DND-41 (cell line): ENCODE results near the gene RGS6.

Experiments
- ATAC-seq: fragments of 200-7000 bp; cut with Tn5 transposase; 3 replicates; pipeline ENCODE4 v1.9.1; 2021; ENCODE audit warnings: low read depth; ENCODE audit not compliant: insufficient read depth
- DNase-seq: peaks from one replicate; pipeline ENCODE4 v3.0.0-alpha.2; 2020
- H2AFZ ChIP-seq: 2 replicates; pipeline ENCODE4 v1.6.0; 2012; ENCODE audit warnings: low read depth, low read length
- H3K27ac ChIP-seq: 2 replicates; pipeline ENCODE4 v1.5.1; 2012; ENCODE audit warnings: low read length, inconsistent platforms
- H3K27me3 ChIP-seq: fragments of 200-600 bp; sonication (generic); 2 replicates; pipeline ENCODE4 v1.6.0; 2012; ENCODE audit warnings: low read length, mild to moderate bottlenecking, inconsistent platforms; ENCODE audit not compliant: insufficient read depth, poor library complexity
- H3K36me3 ChIP-seq: 2 replicates; pipeline ENCODE4 v1.5.1; 2012; ENCODE audit warnings: low read length, inconsistent platforms; ENCODE audit not compliant: insufficient read depth
- H3K4me1 ChIP-seq: 2 replicates; pipeline ENCODE4 v1.5.1; 2012; ENCODE audit warnings: mild to moderate bottlenecking, low read length; ENCODE audit not compliant: insufficient read depth
- H3K4me2 ChIP-seq: 2 replicates; pipeline ENCODE4 v1.6.0; 2012; ENCODE audit warnings: mild to moderate bottlenecking, moderate library complexity, low read length, inconsistent platforms; ENCODE audit not compliant: insufficient read depth
- H3K4me3 ChIP-seq, 2 experiments: fragments of 200-600 bp in 1 of 2; shearing (Covaris generic) in 1 of 2; 2 replicates each; pipeline ENCODE4 v1.5.1; 2012 to 2016; ENCODE audit warnings: inconsistent platforms in 2 of 2, low read length in 2 of 2, mild to moderate bottlenecking in 2 of 2, low read depth in 1 of 2, moderate library complexity in 1 of 2
- H3K79me2 ChIP-seq: 2 replicates; pipeline ENCODE4 v1.6.0; 2012; ENCODE audit warnings: low read length, inconsistent platforms; ENCODE audit not compliant: insufficient read depth
- H3K9ac ChIP-seq: 2 replicates; pipeline ENCODE4 v1.6.0; 2012; ENCODE audit warnings: low read depth, mild to moderate bottlenecking, inconsistent platforms, low read length, moderate library complexity
- H3K9me3 ChIP-seq: 2 replicates; pipeline ENCODE4 v1.5.1; 2012; ENCODE audit warnings: low read length, moderate library complexity, mild to moderate bottlenecking, inconsistent platforms; ENCODE audit not compliant: insufficient read depth, severe bottlenecking
- H4K20me1 ChIP-seq: 2 replicates; pipeline ENCODE4 v1.6.0; 2012; ENCODE audit warnings: low read length; ENCODE audit not compliant: insufficient read depth
- EZH2 ChIP-seq: IDR thresholded peaks from 3 replicates; pipeline ENCODE4 v1.6.1; 2012; ENCODE audit warnings: borderline replicate concordance, low read depth, mild to moderate bottlenecking, moderate library complexity, low read length, inconsistent platforms; ENCODE audit not compliant: severe bottlenecking
- TF ChIP-seq, protein P1 (sequence below): IDR thresholded peaks from 2 replicates; pipeline ENCODE4 v1.5.1; 2012; ENCODE audit warnings: borderline replicate concordance, low read length, moderate library complexity, mild to moderate bottlenecking; ENCODE audit not compliant: poor library complexity, severe bottlenecking; ENCODE audit errors: extremely low read depth

The RGS6 gene

DNA sequence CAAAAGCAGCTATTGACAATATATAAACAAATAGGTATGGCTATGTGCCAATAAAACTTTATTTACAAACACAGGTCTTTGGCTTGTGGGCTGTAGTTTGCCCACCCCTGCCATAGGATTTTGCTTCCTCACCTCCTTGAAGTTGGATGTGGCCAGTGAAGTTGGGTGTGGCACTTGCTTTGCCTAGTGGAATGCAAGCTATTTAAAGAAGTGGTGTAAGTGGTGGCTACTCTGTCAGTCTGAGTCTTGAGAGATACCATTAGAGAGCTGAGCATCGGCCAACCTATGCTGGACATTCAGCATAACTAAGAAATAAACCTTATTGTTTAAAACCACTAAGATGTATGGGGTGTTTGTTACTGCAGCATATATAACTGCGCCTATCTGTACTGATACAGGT lies 321.3 kb downstream of the RGS6 start:
- H3K27ac ChIP-seq, result no peak overlapping the region
- no peaks in the 10 kb centered on the region for H3K4me1 ChIP-seq
- H3K9me3 ChIP-seq, result peaks cover 6% of the 10 kb centered on the region
- TF ChIP-seq, protein P1, sequence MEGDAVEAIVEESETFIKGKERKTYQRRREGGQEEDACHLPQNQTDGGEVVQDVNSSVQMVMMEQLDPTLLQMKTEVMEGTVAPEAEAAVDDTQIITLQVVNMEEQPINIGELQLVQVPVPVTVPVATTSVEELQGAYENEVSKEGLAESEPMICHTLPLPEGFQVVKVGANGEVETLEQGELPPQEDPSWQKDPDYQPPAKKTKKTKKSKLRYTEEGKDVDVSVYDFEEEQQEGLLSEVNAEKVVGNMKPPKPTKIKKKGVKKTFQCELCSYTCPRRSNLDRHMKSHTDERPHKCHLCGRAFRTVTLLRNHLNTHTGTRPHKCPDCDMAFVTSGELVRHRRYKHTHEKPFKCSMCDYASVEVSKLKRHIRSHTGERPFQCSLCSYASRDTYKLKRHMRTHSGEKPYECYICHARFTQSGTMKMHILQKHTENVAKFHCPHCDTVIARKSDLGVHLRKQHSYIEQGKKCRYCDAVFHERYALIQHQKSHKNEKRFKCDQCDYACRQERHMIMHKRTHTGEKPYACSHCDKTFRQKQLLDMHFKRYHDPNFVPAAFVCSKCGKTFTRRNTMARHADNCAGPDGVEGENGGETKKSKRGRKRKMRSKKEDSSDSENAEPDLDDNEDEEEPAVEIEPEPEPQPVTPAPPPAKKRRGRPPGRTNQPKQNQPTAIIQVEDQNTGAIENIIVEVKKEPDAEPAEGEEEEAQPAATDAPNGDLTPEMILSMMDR, result no peak
- no peak for TF ChIP-seq EZH2
- no peak for DNase-seq
- H3K36me3 ChIP-seq, result no peaks in the 10 kb centered on the region
- H3K9ac ChIP-seq, result no peak overlapping the region
- ATAC-seq, result no peak
- no peak overlapping the region for H3K4me2 ChIP-seq
- no peaks in the 10 kb centered on the region for H4K20me1 ChIP-seq
- H2AFZ ChIP-seq, result no peak overlapping the region
- no peak overlapping the region for H3K4me3 ChIP-seq
- no peaks in the 10 kb centered on the region for H3K27me3 ChIP-seq
- H3K79me2 ChIP-seq, result no peaks in the 10 kb centered on the region

DNA sequence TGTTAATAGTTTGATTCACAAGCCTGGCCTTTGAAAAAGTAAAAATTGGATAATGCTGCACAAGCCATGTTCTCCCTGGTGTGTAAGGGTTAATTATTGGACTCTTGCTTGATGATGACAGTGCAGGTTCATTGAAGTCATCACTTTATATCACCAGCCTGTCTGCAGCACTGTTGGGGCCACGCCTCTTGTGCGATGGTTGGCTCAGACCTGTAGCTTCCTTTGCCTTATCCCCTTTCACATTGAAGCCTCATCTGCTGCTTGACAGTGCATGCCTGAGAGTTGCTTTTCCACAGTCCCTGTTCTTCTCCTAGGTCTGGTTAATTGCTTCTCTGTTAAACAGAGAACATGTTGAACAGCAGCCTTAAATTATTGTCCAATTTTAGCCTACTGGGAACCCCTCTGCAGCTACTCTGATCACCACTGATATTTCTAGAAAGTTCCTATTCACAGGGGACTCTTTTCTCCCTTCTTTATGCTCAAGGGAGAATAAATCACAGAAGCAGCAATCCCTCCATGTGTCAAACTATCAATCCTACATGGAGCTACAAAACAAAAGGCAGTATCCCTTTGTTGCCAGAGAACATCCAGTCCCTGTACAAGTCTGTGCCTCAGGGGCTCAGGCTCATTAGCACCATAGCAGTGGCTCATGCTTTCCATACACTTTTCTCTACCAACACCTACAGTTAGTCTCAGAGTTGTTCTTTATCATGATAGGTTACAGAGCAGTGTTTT lies 322.1 kb downstream of the RGS6 start:
- Histone ChIP-seq H3K27ac (no peak overlapping the region), H3K9me3 (peaks cover 6% of the 10 kb centered on the region), H4K20me1 (no peaks in the 10 kb centered on the region), H3K79me2 (no peaks in the 10 kb centered on the region), H3K4me3 (no peak overlapping the region), H3K4me1 (no peaks in the 10 kb centered on the region), H3K9ac (no peak overlapping the region), H3K36me3 (no peaks in the 10 kb centered on the region), H3K27me3 (no peaks in the 10 kb centered on the region), H2AFZ (no peak overlapping the region), H3K4me2 (no peak overlapping the region)
- ATAC-seq (no peak), DNase-seq (no peak)
- no peak for TF ChIP-seq EZH2
- TF ChIP-seq, protein P1, result no peak

GRCh38 chr14:72254937-72255472 lies 322.8 kb downstream of the RGS6 start:
- no peaks in the 10 kb centered on the region for H3K27me3 ChIP-seq
- H3K9me3 ChIP-seq, result peaks cover 6% of the 10 kb centered on the region
- H3K4me2 ChIP-seq, result no peak overlapping the region
- H3K4me1 ChIP-seq, result no peaks in the 10 kb centered on the region
- TF ChIP-seq, protein P1, result no peak
- TF ChIP-seq EZH2, result no peak
- H3K27ac ChIP-seq, result no peak overlapping the region
- H4K20me1 ChIP-seq, result no peaks in the 10 kb centered on the region
- no peak overlapping the region for H3K9ac ChIP-seq
- DNase-seq (no peak), ATAC-seq (no peak)
- H3K36me3 ChIP-seq, result no peaks in the 10 kb centered on the region
- no peak overlapping the region for H3K4me3 ChIP-seq
- H3K79me2 ChIP-seq, result no peaks in the 10 kb centered on the region
- H2AFZ ChIP-seq, result no peak overlapping the region
